ENCODE results near the gene ADCY4.
"Not testable (repeated sequence)": the region's sequence is repeated elsewhere in the genome, so short reads cannot be mapped to it uniquely, and the experiment has no call there.

The ADCY4 gene

GRCh38 chr14:24366721-24367513 is 32.0 kb upstream of the ADCY4 start:
- no peak for DNase-seq (ENCODE audit: low read depth in 3 of 3)

GRCh38 chr14:24366413-24366720 is 31.5 kb upstream of the ADCY4 start:
- no peak for DNase-seq (ENCODE audit: low read depth in 3 of 3)

GRCh38 chr14:24365600-24366412 is 30.9 kb upstream of the ADCY4 start:
- peak; percentile 27 to 74 (median 41) for DNase-seq (ENCODE audit: low read depth in 3 of 3)

GRCh38 chr14:24364841-24365240 is 30.0 kb upstream of the ADCY4 start:
- DNase-seq (ENCODE audit: low read depth in 3 of 3): no peak

GRCh38 chr14:24363401-24363800 is 28.5 kb upstream of the ADCY4 start:
- DNase-seq (ENCODE audit: low read depth in 3 of 3): no peak

GRCh38 chr14:24362241-24362960 is 27.5 kb upstream of the ADCY4 start:
- DNase-seq (ENCODE audit: low read depth in 3 of 3): no peak

- no peak for DNase-seq (ENCODE audit: low read depth in 3 of 3)
Observed at GRCh38 chr14:24361326-24361725, 26.5 kb upstream of the ADCY4 start.

- no peak for DNase-seq (ENCODE audit: low read depth in 3 of 3)
Observed at GRCh38 chr14:24360281-24360680, 25.4 kb upstream of the ADCY4 start.

- DNase-seq (ENCODE audit: low read depth in 3 of 3): no peak
Observed at GRCh38 chr14:24356208-24356607, 21.3 kb upstream of the ADCY4 start.

GRCh38 chr14:24355009-24355408 is 20.1 kb upstream of the ADCY4 start:
- DNase-seq (ENCODE audit: low read depth in 3 of 3): no peak

GRCh38 chr14:24354482-24354825 is 19.6 kb upstream of the ADCY4 start:
- not testable (repeated sequence) for DNase-seq (ENCODE audit: low read depth in 3 of 3)

- no peak for DNase-seq (ENCODE audit: low read depth in 3 of 3)
Observed at GRCh38 chr14:24353559-24354481, 18.9 kb upstream of the ADCY4 start.

GRCh38 chr14:24351517-24351916 is 16.6 kb upstream of the ADCY4 start:
- no peak for DNase-seq (ENCODE audit: low read depth in 3 of 3)

- no peak for DNase-seq (ENCODE audit: low read depth in 3 of 3)
Observed at GRCh38 chr14:24349742-24350141, 14.9 kb upstream of the ADCY4 start.

GRCh38 chr14:24348186-24348585 is 13.3 kb upstream of the ADCY4 start:
- no peak for DNase-seq (ENCODE audit: low read depth in 3 of 3)

GRCh38 chr14:24347134-24347533 is 12.3 kb upstream of the ADCY4 start:
- no peak for DNase-seq (ENCODE audit: low read depth in 3 of 3)

- DNase-seq (ENCODE audit: low read depth in 3 of 3): no peak
Observed at GRCh38 chr14:24343795-24344660, 9.2 kb upstream of the ADCY4 start.

GRCh38 chr14:24342889-24343288 is 8.0 kb upstream of the ADCY4 start:
- no peak for DNase-seq (ENCODE audit: low read depth in 3 of 3)

GRCh38 chr14:24340606-24341005 is 5.7 kb upstream of the ADCY4 start:
- DNase-seq (ENCODE audit: low read depth in 3 of 3): no peak

- DNase-seq (ENCODE audit: low read depth in 3 of 3): peak; percentile 33 to 68 (median 36)
Observed at GRCh38 chr14:24339284-24340151, 4.6 kb upstream of the ADCY4 start, which contains the start of gene RIPK3. Gene RIPK3, minus strand, starts transcription at chr14:24339991. Its CDS starts 165 bp downstream, at chr14:24339826.

Measured in stimulated activated CD4-positive, alpha-beta T cell treated with anti-CD3 and anti-CD28 coated beads, TNF-alpha, amount 100 ng/mL, for 24 hours (primary cell).